MM.1S (cell line): ENCODE results near the gene TRPM2.

ENCODE experiments used
- CTCF ChIP-seq: fragments of 300-600 bp; sonication (generic); IDR thresholded peaks from 2 replicates; pipeline ENCODE4 v1.5.1; 2016; ENCODE audit warnings: antibody characterized with exemption, low read length, mixed read lengths
- EZH2 ChIP-seq: fragments of 300-600 bp; sonication (generic); optimal IDR thresholded peaks from 2 replicates; pipeline ENCODE3; 2017; ENCODE audit warnings: low read depth, mild to moderate bottlenecking, antibody characterized with exemption, low read length, mixed read lengths
- EZH2phosphoT487 ChIP-seq: fragments of 300-600 bp; sonication (generic); IDR thresholded peaks from 2 replicates; pipeline ENCODE4 v1.6.1; 2018; ENCODE audit warnings: antibody characterized with exemption, low read length

DNA sequence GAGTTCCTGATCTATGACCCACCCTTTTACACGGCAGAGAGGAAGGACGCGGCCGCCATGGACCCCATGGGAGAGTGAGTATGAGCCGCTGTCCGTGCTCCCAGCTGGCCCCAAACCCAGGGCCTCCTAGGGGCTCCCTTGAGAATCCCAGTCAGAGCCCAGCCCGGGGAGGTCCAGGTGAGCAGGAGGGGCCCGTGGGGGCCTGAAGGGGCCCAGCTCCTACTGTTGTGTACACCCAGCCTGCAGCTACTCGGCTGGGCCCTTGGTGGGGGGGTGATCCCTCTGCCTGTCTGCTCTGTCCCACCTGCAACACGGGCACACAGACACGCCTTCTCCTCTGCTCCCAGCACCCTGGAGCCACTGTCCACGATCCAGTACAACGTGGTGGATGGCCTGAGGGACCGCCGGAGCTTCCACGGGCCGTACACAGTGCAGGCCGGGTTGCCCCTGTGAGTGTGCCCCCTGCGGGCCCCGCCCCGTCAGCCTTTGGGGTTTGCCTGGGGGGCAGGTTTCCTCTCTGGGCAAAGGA lies 73.3 kb downstream of the TRPM2 start:
- TF ChIP-seq CTCF (no peak), EZH2phosphoT487 (no peak), EZH2 (no peak)
